C1 segment of cervical spinal cord (tissue), 14 donors: ENCODE data around the gene TP53AIP1.

Source experiments
- DNase-seq, 14 donors: peaks; one replicate each; lab custom pipeline; 2025; lab: John Stamatoyannopoulos, UW

Gene TP53AIP1

DNA sequence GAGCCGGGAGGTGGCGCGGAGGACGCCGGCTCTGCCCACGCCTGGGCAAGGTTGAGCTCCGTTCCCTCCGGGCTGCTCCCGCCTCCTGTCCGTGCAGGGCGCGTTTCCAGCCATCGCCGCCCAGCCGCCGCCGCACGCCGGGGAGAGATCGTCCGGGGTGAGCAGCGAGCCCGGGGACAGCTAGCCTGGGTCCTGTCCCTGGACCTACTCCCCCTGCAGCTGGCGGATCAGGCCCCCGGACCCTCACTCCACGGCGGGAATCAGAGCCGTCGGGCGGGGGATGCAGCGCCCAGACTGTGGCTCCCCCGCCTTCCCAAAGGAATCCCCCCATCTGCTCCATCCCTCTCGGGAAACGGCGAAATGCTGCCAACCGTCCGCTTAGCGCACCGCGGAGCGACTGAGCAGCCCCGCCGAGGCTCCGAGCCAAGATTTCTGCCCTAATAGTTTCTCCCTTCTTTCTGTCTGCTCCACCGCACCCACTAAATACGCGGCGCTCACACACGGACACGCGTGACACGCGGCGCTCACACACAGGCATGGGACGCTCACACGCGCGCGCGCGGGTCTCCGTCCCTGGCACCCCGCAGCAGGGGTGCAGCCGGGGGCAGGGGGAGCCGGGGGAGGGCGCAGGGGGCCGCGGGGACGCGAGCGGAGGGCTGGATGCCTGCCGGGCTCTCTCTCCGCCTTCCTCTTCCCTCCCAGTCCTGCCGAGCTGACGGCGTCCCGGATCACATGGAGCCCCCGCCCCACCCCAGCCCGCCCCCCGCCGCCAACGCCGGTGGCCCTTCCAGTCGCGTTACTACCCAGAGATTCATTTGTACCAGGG lies 51.9 kb downstream of the TP53AIP1 start, which contains the start of gene KCNJ5:
Gene KCNJ5 (plus strand): TSS at position 814 of the 826 bp plus-strand sequence. CDS start 19,918 bp downstream, outside the sequence.
- peak in 7 of 14 donors; percentile 5 to 60 (median 41) for DNase-seq

DNA sequence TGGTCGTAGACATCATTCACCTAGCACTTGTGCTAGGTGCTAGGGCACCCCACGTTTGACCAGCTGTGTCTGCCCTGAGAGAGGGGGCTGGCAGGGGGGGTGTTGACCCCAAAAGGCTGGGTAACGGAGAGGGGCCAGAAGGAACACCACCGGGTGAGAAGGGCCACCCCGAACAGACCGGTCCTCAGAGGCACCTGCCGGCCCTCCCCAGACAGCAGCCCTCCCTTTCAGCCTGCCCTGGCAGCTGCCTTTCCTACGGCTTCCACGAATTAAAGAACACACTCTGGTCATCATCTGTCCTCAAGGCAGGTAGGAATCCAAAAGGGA lies 52.5 kb downstream of the TP53AIP1 start:
- no peak for DNase-seq

DNA sequence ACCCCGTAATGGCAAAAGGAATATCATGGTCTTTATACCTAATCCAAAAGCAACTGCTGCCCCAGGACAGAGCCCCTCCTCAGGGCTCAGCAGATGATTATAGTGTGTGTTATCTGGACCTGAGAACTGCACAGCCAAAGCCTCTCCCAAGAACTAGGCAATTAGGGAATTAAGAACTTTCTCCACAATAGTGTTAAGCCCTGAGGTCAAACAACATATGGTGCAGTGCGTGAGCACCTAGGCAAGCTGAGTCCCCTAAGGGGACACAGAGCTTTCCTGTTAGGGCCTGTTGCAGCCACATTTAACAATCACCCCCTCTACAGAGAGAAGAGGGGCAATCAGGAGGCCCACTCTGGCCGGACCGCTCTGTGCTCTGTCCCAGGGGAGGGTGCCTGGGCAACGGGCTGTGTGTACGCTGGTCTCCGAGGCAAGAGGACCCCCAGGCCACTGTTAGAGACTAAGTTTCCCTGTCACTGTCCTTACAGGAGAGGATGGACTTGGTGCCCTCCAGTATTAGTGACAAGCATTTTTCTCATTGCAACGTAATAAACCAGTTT lies 52.9 kb downstream of the TP53AIP1 start:
- no peak for DNase-seq

DNA sequence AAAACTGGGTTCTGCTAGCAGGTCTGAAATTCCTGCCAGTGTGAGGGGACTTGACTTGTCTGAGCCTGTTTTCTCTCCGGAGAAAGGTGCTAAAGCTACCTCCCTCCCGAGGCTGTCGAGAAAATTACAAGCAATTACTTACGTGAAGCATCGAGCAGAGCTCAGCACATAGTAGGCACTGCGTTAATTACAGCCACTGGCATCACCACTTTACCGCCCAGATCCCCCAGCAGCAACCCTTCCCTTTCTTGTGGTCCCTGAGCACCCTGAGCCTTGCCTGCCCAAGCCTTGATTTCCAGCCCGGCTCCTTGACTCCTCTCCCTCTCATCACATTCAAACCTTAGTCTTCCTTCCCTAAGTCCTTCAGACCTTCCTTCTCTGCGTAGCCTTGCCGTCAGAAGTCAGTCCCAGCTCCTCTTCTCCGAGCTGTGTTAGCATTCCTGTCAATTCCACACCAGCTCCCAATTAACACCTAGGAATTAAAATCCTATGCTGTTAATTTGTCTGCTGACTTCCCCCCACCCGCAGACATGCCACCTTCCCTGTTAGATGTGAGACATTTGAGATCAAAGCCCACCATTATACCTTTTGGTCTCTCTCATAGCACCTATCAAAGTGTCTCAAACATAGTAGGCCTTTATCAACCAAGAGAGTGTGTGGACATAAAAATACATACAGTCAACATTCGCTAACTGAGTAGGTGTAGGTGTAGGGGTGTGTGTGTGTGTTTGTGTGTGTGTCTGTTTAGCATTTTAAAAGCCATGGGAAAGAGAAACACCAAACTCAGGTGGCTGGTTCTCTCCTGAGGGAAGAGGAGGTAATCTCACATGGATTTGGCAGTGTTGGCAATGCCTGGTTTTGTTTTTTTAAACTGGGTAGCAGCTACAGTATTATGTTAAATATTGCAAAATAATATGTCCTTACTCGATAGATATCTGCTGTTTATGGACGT lies 54.4 kb downstream of the TP53AIP1 start:
- DNase-seq, result no peak

DNA sequence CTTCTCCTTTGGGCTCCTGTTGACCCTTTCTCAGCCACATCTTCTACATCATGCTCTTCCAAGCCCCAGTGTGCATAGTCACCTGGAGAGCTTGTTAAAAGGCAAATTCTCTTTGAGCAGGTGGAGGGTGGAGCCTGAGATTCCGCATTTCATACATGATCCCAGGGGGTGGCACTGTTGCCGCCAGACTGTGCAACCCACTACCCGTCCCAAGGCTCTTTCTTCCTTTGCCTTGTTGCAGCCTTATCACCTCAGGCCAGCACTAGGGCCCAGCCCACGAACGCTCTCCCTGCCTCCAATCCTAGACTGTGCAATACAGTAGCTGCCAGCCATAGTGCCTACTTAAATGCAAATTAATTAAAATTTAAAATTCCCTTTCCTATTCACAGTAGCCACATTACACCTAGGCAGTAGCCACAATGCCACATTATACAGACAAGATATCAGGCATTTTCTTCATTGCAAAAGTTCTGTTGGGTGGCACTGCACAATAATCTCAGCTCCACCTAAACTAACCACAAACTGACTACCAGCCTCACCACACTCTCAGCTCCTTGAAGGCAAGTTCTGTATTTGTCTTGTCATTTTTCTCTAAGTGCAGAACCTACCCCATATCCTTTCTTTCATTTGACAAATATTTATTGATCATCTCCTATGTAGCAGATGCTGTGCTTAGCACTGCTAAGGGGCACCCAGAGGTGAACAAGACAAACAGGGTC lies 56.1 kb downstream of the TP53AIP1 start:
- no peak for DNase-seq
